WTC11 (cell line): ENCODE results near the gene GOLGA6C. TPM values are rescaled to one million over a fixed set of nuclear protein-coding genes. Genes with fewer than 3 reads are reported as not detected.
A peak's percentile ranks its signal among the peaks of the same experiment; 100 is the strongest.
"Not testable (repeated sequence)": the region's sequence is repeated elsewhere in the genome, so short reads cannot be mapped to it uniquely, and the experiment has no call there.

Experiments
- ATAC-seq: fragments of 200-7000 bp; cut with Tn5 transposase; 2 replicates; pipeline ENCODE4 v1.10.0; 2021; ENCODE audit warnings: mild to moderate bottlenecking, moderate library complexity
- CTCF ChIA-PET: fragments of 300-600 bp; sonication (Branson Sonifier 250); formaldehyde crosslinking; loops from one replicate; lab custom pipeline; 2021; ENCODE audit warnings: antibody characterized with exemption; lab: Charles Lee
- POLR2A ChIA-PET: fragments of 350-600 bp; sonication (Branson Sonifier 250); formaldehyde crosslinking; loops from one replicate; lab custom pipeline; 2021; ENCODE audit warnings: antibody characterized with exemption; lab: Charles Lee
- DNase-seq: peaks from one replicate; pipeline ENCODE4 v3.0.0; 2021; ENCODE audit warnings: low spot score
- H3K27ac Mint-ChIP-seq: 2 replicates; pipeline ENCODE4 v1.8.0; 2021; ENCODE audit warnings: mixed read lengths
- H3K27me3 Mint-ChIP-seq: 2 replicates; pipeline ENCODE4 v1.8.0; 2021; ENCODE audit warnings: low read depth, mild to moderate bottlenecking, moderate library complexity, mixed read lengths
- H3K36me3 Mint-ChIP-seq: 2 replicates; pipeline ENCODE4 v1.8.0; 2021; ENCODE audit warnings: mixed read lengths
- H3K4me1 Mint-ChIP-seq: 2 replicates; pipeline ENCODE4 v1.8.0; 2022; ENCODE audit warnings: mixed read lengths
- H3K4me3 Mint-ChIP-seq: 2 replicates; pipeline ENCODE4 v1.8.0; 2021; ENCODE audit warnings: mild to moderate bottlenecking, moderate library complexity, mixed read lengths
- H3K9me3 Mint-ChIP-seq: 2 replicates; pipeline ENCODE4 v1.8.0; 2021; ENCODE audit warnings: mixed read lengths
- CBFB ChIP-seq: sonication (generic); formaldehyde crosslinking; IDR thresholded peaks from 2 replicates; pipeline ENCODE4 v1.8.1; 2022; ENCODE audit warnings: mild to moderate bottlenecking, low read depth, missing genetic modification reagents
- GRHL2 ChIP-seq: fragments of 250-450 bp; sonication (Bioruptor Pico); IDR thresholded peaks from 2 replicates; pipeline ENCODE4 v1.8.0; 2022; ENCODE audit warnings: mild to moderate bottlenecking, moderate library complexity; ENCODE audit not compliant: insufficient replicate concordance, severe bottlenecking
- JUN ChIP-seq: sonication (generic); formaldehyde crosslinking; IDR thresholded peaks from 2 replicates; pipeline ENCODE4 v1.8.0; 2023; ENCODE audit warnings: mild to moderate bottlenecking, missing genetic modification reagents
- NFATC4 ChIP-seq: fragments of 250-450 bp; sonication (Bioruptor Pico); IDR thresholded peaks from 2 replicates; pipeline ENCODE4 v1.9.0; 2021; ENCODE audit warnings: mild to moderate bottlenecking
- SMAD3 ChIP-seq: sonication (generic); formaldehyde crosslinking; IDR thresholded peaks from 2 replicates; pipeline ENCODE4 v1.8.0; 2022; ENCODE audit warnings: missing genetic modification reagents, mild to moderate bottlenecking, borderline replicate concordance
- USF2 ChIP-seq: sonication (generic); formaldehyde crosslinking; IDR thresholded peaks from 2 replicates; pipeline ENCODE4 v1.8.1; 2023; ENCODE audit warnings: mild to moderate bottlenecking, missing genetic modification reagents, moderate library complexity
- ZNF121 ChIP-seq: sonication (generic); formaldehyde crosslinking; IDR thresholded peaks from 2 replicates; pipeline ENCODE4 v1.8.0; 2023; ENCODE audit warnings: missing genetic modification reagents
- ZNF138 ChIP-seq: sonication (generic); formaldehyde crosslinking; conservative IDR thresholded peaks from 2 replicates; pipeline ENCODE4 v1.8.1; 2022; ENCODE audit warnings: mild to moderate bottlenecking, moderate library complexity, missing genetic modification reagents
- total RNA-seq: library from RNA; stranded (reverse); gene quantifications from 3 replicates; pipeline ENCODE4 v1.2.3, GENCODE V29; 2021
- TF ChIP-seq, protein P1 (sequence below): sonication (generic); formaldehyde crosslinking; IDR thresholded peaks from 2 replicates; pipeline ENCODE4 v1.8.0; 2022; ENCODE audit warnings: mild to moderate bottlenecking, missing genetic modification reagents
- TF ChIP-seq, protein P2 (sequence below): sonication (generic); formaldehyde crosslinking; IDR thresholded peaks from 2 replicates; pipeline ENCODE4 v1.8.1; 2023; ENCODE audit warnings: mild to moderate bottlenecking, missing genetic modification reagents
- TF ChIP-seq, protein P3 (sequence below): sonication (generic); formaldehyde crosslinking; IDR thresholded peaks from 2 replicates; pipeline ENCODE4 v1.8.1; 2023; ENCODE audit warnings: mild to moderate bottlenecking, moderate library complexity, missing genetic modification reagents
- TF ChIP-seq, protein P4 (sequence below): fragments of 250-450 bp; sonication (Bioruptor Pico); IDR thresholded peaks from 2 replicates; pipeline ENCODE4 v1.9.0; 2021; ENCODE audit warnings: mild to moderate bottlenecking
- TF ChIP-seq, protein P5 (sequence below): sonication (generic); formaldehyde crosslinking; IDR thresholded peaks from 2 replicates; pipeline ENCODE4 v1.8.1; 2022; ENCODE audit warnings: low read depth, missing genetic modification reagents, borderline replicate concordance

GOLGA6C gene
- total RNA-seq, 1 experiment from 2014 or later: 0.52 TPM

GRCh38 chr15:75217574-75217973, 40.6 kb upstream of the GOLGA6C start:
- DNase-seq, H3K9me3 Mint-ChIP-seq, H3K27ac Mint-ChIP-seq, H3K4me3 Mint-ChIP-seq, H3K36me3 Mint-ChIP-seq, H3K27me3 Mint-ChIP-seq, ATAC-seq: not testable (repeated sequence)
- peaks cover 25% of the 10 kb centered on the region for H3K4me1 Mint-ChIP-seq
- ChIA-PET CTCF (interaction anchor here (2.5 to 3.7 kb wide), 2 partner anchors 16 to 90 kb away, joined by 10 read pairs; partner anchors contain the start of gene C15orf39), POLR2A (interaction anchor here (0.6 kb wide), 1 partner anchor 18 kb away, joined by 5 read pairs; no protein-coding TSS in a partner anchor)

DNA sequence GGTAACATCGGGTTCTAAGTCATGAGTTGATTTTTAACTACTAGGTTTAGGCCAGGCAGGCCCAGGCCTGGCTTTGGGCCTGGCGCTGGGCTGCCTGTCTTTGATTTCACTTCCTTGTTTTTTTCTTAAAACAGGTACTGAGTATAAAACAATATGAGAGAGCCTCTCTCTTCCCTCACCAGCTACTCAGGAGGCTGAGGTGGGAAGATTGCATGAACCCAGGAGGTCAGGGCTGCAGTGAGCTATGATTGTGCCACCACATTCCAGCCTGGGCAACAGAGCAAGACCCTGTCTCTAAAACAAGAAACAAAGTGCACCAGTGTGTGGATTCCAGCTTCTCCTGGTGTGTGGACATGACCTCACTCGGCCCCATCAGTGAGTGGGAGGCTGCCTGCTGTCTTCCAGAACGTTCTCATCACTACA, 38.6 kb upstream of the GOLGA6C start:
- POLR2A ChIA-PET, DNase-seq, ATAC-seq, H3K36me3 Mint-ChIP-seq, H3K27me3 Mint-ChIP-seq, H3K4me3 Mint-ChIP-seq, H3K9me3 Mint-ChIP-seq, H3K27ac Mint-ChIP-seq: not testable (repeated sequence)
- CTCF ChIA-PET: interaction anchor here (2.0 kb wide), 1 partner anchor 89 kb away, joined by 7 read pairs; no protein-coding TSS in a partner anchor
- H3K4me1 Mint-ChIP-seq: peaks cover 16% of the 10 kb centered on the region
- TF ChIP-seq ZNF121 (CRISPR knock-in tag): peak; percentile 26; the same call in 1 of the 2 replicates

DNA sequence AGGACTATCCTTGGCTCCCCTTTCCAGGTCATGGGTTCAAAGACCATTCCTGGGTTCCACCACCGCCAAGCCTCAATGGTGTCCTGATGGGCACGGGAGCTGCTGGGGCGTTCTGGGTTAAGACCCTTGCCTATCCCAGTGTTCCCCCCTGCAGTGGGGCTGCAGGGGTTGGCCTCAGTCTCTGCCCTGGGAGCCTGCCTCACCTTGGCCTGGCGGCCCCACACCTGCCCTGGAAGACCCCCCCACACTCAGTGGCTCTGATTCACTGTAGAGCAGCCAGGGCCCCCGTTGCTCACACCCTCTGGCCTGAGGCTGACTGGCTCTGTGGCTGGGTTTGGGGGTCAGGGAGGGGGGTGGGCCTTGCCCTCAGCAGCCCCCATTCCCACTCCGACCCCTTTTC, 34.4 kb upstream of the GOLGA6C start:
- H3K4me3 Mint-ChIP-seq: no peak overlapping the region
- H3K9me3 Mint-ChIP-seq: no peaks in the 10 kb centered on the region
- peaks cover 30% of the 10 kb centered on the region for H3K27me3 Mint-ChIP-seq
- ChIA-PET CTCF (interaction anchor here (0.6 to 1.7 kb wide), 2 partner anchors 84 to 147 kb away, joined by 3 to 5 read pairs; no protein-coding TSS in a partner anchor), POLR2A (no interaction called here)
- DNase-seq (no peak), ATAC-seq (no peak)
- H3K4me1 Mint-ChIP-seq: no peaks in the 10 kb centered on the region
- H3K27ac Mint-ChIP-seq: no peak overlapping the region
- no peaks in the 10 kb centered on the region for H3K36me3 Mint-ChIP-seq
- TF ChIP-seq, protein P1, sequence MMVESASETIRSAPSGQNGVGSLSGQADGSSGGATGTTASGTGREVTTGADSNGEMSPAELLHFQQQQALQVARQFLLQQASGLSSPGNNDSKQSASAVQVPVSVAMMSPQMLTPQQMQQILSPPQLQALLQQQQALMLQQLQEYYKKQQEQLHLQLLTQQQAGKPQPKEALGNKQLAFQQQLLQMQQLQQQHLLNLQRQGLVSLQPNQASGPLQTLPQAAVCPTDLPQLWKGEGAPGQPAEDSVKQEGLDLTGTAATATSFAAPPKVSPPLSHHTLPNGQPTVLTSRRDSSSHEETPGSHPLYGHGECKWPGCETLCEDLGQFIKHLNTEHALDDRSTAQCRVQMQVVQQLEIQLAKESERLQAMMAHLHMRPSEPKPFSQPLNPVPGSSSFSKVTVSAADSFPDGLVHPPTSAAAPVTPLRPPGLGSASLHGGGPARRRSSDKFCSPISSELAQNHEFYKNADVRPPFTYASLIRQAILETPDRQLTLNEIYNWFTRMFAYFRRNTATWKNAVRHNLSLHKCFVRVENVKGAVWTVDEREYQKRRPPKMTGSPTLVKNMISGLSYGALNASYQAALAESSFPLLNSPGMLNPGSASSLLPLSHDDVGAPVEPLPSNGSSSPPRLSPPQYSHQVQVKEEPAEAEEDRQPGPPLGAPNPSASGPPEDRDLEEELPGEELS: no peak
- TF ChIP-seq CBFB (CRISPR knock-in tag): no peak
- TF ChIP-seq, protein P2, sequence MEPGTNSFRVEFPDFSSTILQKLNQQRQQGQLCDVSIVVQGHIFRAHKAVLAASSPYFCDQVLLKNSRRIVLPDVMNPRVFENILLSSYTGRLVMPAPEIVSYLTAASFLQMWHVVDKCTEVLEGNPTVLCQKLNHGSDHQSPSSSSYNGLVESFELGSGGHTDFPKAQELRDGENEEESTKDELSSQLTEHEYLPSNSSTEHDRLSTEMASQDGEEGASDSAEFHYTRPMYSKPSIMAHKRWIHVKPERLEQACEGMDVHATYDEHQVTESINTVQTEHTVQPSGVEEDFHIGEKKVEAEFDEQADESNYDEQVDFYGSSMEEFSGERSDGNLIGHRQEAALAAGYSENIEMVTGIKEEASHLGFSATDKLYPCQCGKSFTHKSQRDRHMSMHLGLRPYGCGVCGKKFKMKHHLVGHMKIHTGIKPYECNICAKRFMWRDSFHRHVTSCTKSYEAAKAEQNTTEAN (CRISPR knock-in tag): no peak

- POLR2A ChIA-PET: no interaction called here
- no peaks in the 10 kb centered on the region for H3K4me1 Mint-ChIP-seq
Observed at GRCh38 chr15:75224281-75224680, 33.9 kb upstream of the GOLGA6C start.

More at GRCh38 chr15:75224281-75224680, 33.9 kb upstream of the GOLGA6C start:
- no peak overlapping the region for H3K4me3 Mint-ChIP-seq
- no peaks in the 10 kb centered on the region for H3K9me3 Mint-ChIP-seq
- no peaks in the 10 kb centered on the region for H3K36me3 Mint-ChIP-seq
- CTCF ChIA-PET: interaction anchor here (1.7 kb wide), 1 partner anchor 84 kb away, joined by 5 read pairs; no protein-coding TSS in a partner anchor
- DNase-seq (no peak), ATAC-seq (no peak)
- TF ChIP-seq, protein P3, sequence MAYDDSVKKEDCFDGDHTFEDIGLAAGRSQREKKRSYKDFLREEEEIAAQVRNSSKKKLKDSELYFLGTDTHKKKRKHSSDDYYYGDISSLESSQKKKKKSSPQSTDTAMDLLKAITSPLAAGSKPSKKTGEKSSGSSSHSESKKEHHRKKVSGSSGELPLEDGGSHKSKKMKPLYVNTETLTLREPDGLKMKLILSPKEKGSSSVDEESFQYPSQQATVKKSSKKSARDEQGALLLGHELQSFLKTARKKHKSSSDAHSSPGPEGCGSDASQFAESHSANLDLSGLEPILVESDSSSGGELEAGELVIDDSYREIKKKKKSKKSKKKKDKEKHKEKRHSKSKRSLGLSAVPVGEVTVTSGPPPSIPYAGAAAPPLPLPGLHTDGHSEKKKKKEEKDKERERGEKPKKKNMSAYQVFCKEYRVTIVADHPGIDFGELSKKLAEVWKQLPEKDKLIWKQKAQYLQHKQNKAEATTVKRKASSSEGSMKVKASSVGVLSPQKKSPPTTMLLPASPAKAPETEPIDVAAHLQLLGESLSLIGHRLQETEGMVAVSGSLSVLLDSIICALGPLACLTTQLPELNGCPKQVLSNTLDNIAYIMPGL (CRISPR knock-in tag): no peak
- TF ChIP-seq ZNF138 (CRISPR knock-in tag) (no peak), NFATC4 (CRISPR knock-in tag) (no peak), USF2 (CRISPR knock-in tag) (no peak), SMAD3 (no peak), JUN (no peak), GRHL2 (no peak)
- TF ChIP-seq, protein P4, sequence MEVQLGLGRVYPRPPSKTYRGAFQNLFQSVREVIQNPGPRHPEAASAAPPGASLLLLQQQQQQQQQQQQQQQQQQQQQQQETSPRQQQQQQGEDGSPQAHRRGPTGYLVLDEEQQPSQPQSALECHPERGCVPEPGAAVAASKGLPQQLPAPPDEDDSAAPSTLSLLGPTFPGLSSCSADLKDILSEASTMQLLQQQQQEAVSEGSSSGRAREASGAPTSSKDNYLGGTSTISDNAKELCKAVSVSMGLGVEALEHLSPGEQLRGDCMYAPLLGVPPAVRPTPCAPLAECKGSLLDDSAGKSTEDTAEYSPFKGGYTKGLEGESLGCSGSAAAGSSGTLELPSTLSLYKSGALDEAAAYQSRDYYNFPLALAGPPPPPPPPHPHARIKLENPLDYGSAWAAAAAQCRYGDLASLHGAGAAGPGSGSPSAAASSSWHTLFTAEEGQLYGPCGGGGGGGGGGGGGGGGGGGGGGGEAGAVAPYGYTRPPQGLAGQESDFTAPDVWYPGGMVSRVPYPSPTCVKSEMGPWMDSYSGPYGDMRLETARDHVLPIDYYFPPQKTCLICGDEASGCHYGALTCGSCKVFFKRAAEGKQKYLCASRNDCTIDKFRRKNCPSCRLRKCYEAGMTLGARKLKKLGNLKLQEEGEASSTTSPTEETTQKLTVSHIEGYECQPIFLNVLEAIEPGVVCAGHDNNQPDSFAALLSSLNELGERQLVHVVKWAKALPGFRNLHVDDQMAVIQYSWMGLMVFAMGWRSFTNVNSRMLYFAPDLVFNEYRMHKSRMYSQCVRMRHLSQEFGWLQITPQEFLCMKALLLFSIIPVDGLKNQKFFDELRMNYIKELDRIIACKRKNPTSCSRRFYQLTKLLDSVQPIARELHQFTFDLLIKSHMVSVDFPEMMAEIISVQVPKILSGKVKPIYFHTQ (CRISPR knock-in tag): no peak
- TF ChIP-seq, protein P5, sequence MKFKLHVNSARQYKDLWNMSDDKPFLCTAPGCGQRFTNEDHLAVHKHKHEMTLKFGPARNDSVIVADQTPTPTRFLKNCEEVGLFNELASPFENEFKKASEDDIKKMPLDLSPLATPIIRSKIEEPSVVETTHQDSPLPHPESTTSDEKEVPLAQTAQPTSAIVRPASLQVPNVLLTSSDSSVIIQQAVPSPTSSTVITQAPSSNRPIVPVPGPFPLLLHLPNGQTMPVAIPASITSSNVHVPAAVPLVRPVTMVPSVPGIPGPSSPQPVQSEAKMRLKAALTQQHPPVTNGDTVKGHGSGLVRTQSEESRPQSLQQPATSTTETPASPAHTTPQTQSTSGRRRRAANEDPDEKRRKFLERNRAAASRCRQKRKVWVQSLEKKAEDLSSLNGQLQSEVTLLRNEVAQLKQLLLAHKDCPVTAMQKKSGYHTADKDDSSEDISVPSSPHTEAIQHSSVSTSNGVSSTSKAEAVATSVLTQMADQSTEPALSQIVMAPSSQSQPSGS (CRISPR knock-in tag): no peak
- H3K27me3 Mint-ChIP-seq: peaks cover 30% of the 10 kb centered on the region
- no peak overlapping the region for H3K27ac Mint-ChIP-seq
